Central memory CD8-positive, alpha-beta T cell (primary cell): ENCODE data around the gene MYO10.

ENCODE experiments used
- ATAC-seq: fragments of 150-1000 bp; cut with Tn5 transposase; replicated peaks from 2 replicates; pipeline ENCODE4 v1.10.0; 2022; ENCODE audit warnings: mild to moderate bottlenecking, moderate FRiP score, moderate number of reproducible peaks; ENCODE audit not compliant: poor library complexity, severe bottlenecking; ENCODE audit errors: extremely low read depth
- DNase-seq, 2 donors: peaks; one replicate each; pipeline ENCODE4 v3.0.0; 2021; ENCODE audit warnings: low spot score in 2 of 2
- H3K27ac Mint-ChIP-seq: one replicate; pipeline ENCODE4 v1.8.0; 2022; ENCODE audit warnings: low read depth, mild to moderate bottlenecking, moderate library complexity, mixed read lengths
- H3K27me3 Mint-ChIP-seq: one replicate; pipeline ENCODE4 v1.8.0; 2022; ENCODE audit warnings: mixed read lengths
- H3K36me3 Mint-ChIP-seq: one replicate; pipeline ENCODE4 v1.8.0; 2022; ENCODE audit warnings: mild to moderate bottlenecking, moderate library complexity, mixed read lengths; ENCODE audit not compliant: insufficient read depth
- H3K4me1 Mint-ChIP-seq: one replicate; pipeline ENCODE4 v1.8.0; 2022; ENCODE audit warnings: mixed read lengths
- H3K4me3 Mint-ChIP-seq: one replicate; pipeline ENCODE4 v1.8.0; 2022; ENCODE audit warnings: mild to moderate bottlenecking, moderate library complexity, mixed read lengths
- H3K9me3 Mint-ChIP-seq: one replicate; pipeline ENCODE4 v1.8.0; 2022; ENCODE audit warnings: mixed read lengths

Gene MYO10

GRCh38 chr5:16920109-16920816, 15.8 kb downstream of the MYO10 start:
- no peak for ATAC-seq
- Mint-ChIP-seq H3K27ac (no peak overlapping the region), H3K27me3 (no peaks in the 10 kb centered on the region), H3K36me3 (no peaks in the 10 kb centered on the region), H3K4me3 (no peak overlapping the region), H3K4me1 (no peaks in the 10 kb centered on the region), H3K9me3 (no peaks in the 10 kb centered on the region)
- no peak for DNase-seq

- DNase-seq (no peak), ATAC-seq (no peak)
- Mint-ChIP-seq H3K9me3 (no peaks in the 10 kb centered on the region), H3K27me3 (no peaks in the 10 kb centered on the region), H3K4me3 (no peak overlapping the region), H3K4me1 (no peaks in the 10 kb centered on the region), H3K27ac (no peak overlapping the region), H3K36me3 (no peaks in the 10 kb centered on the region)
These were observed 17.0 kb downstream of the MYO10 start for GRCh38 chr5:16918891-16919671.

GRCh38 chr5:16918156-16918555, 17.9 kb downstream of the MYO10 start:
- H3K9me3 Mint-ChIP-seq = peaks cover 5% of the 10 kb centered on the region
- no peaks in the 10 kb centered on the region for H3K4me1 Mint-ChIP-seq
- H3K27ac Mint-ChIP-seq = no peak overlapping the region
- no peak for DNase-seq
- no peaks in the 10 kb centered on the region for H3K36me3 Mint-ChIP-seq
- ATAC-seq = no peak
- no peak overlapping the region for H3K4me3 Mint-ChIP-seq
- H3K27me3 Mint-ChIP-seq = no peaks in the 10 kb centered on the region

GRCh38 chr5:16916262-16916878, 19.7 kb downstream of the MYO10 start:
- ATAC-seq = no peak
- Mint-ChIP-seq H3K36me3 (no peaks in the 10 kb centered on the region), H3K4me3 (no peak overlapping the region), H3K27ac (no peak overlapping the region), H3K27me3 (no peaks in the 10 kb centered on the region), H3K4me1 (no peaks in the 10 kb centered on the region), H3K9me3 (peaks cover 5% of the 10 kb centered on the region)
- DNase-seq = no peak

GRCh38 chr5:16914584-16914983, 21.5 kb downstream of the MYO10 start:
- Mint-ChIP-seq H3K4me3 (no peak overlapping the region), H3K27me3 (no peaks in the 10 kb centered on the region), H3K9me3 (peaks cover 5% of the 10 kb centered on the region), H3K36me3 (no peaks in the 10 kb centered on the region), H3K4me1 (no peaks in the 10 kb centered on the region), H3K27ac (no peak overlapping the region)
- no peak for DNase-seq
- ATAC-seq = no peak

GRCh38 chr5:16914108-16914435, 22.0 kb downstream of the MYO10 start:
- Mint-ChIP-seq H3K27me3 (no peaks in the 10 kb centered on the region), H3K9me3 (peaks cover 5% of the 10 kb centered on the region), H3K4me1 (no peaks in the 10 kb centered on the region), H3K27ac (no peak overlapping the region), H3K36me3 (peaks cover 2% of the 10 kb centered on the region), H3K4me3 (no peak overlapping the region)
- ATAC-seq = no peak
- DNase-seq = no peak

- peaks cover 2% of the 10 kb centered on the region for H3K36me3 Mint-ChIP-seq
- peaks cover 11% of the 10 kb centered on the region for H3K9me3 Mint-ChIP-seq
- no peaks in the 10 kb centered on the region for H3K27me3 Mint-ChIP-seq
- ATAC-seq (no peak), DNase-seq (no peak)
- H3K27ac Mint-ChIP-seq = no peak overlapping the region
- H3K4me3 Mint-ChIP-seq = no peak overlapping the region
- no peaks in the 10 kb centered on the region for H3K4me1 Mint-ChIP-seq
These were observed 22.6 kb downstream of the MYO10 start for GRCh38 chr5:16913187-16914107.

GRCh38 chr5:16912080-16912479, 24.0 kb downstream of the MYO10 start:
- Mint-ChIP-seq H3K27ac (no peak overlapping the region), H3K9me3 (peaks cover 11% of the 10 kb centered on the region), H3K4me1 (no peaks in the 10 kb centered on the region), H3K36me3 (peaks cover 2% of the 10 kb centered on the region), H3K27me3 (no peaks in the 10 kb centered on the region), H3K4me3 (no peak overlapping the region)
- no peak for DNase-seq
- ATAC-seq = no peak

- no peaks in the 10 kb centered on the region for H3K4me1 Mint-ChIP-seq
- peaks cover 2% of the 10 kb centered on the region for H3K36me3 Mint-ChIP-seq
- DNase-seq (no peak), ATAC-seq (no peak)
- no peaks in the 10 kb centered on the region for H3K27me3 Mint-ChIP-seq
- no peak overlapping the region for H3K4me3 Mint-ChIP-seq
- peaks cover 11% of the 10 kb centered on the region for H3K9me3 Mint-ChIP-seq
- no peak overlapping the region for H3K27ac Mint-ChIP-seq
These were observed 26.6 kb downstream of the MYO10 start for GRCh38 chr5:16909464-16909863.

GRCh38 chr5:16907270-16907669, 28.8 kb downstream of the MYO10 start:
- DNase-seq = no peak
- peaks cover 5% of the 10 kb centered on the region for H3K9me3 Mint-ChIP-seq

GRCh38 chr5:16906255-16906654, 29.8 kb downstream of the MYO10 start:
- ATAC-seq = no peak
- DNase-seq = no peak
- H3K27ac Mint-ChIP-seq = no peak overlapping the region
- H3K27me3 Mint-ChIP-seq = no peaks in the 10 kb centered on the region
- no peaks in the 10 kb centered on the region for H3K4me1 Mint-ChIP-seq
- H3K4me3 Mint-ChIP-seq = no peak overlapping the region
- H3K36me3 Mint-ChIP-seq = peaks cover 2% of the 10 kb centered on the region
- peaks cover 9% of the 10 kb centered on the region for H3K9me3 Mint-ChIP-seq

More at GRCh38 chr5:16907270-16907669, 28.8 kb downstream of the MYO10 start:
- Mint-ChIP-seq H3K27ac (no peak overlapping the region), H3K4me3 (no peak overlapping the region), H3K36me3 (peaks cover 2% of the 10 kb centered on the region), H3K4me1 (no peaks in the 10 kb centered on the region), H3K27me3 (no peaks in the 10 kb centered on the region)
- ATAC-seq = no peak
